NT2/D1 (cell line): Measurements from ENCODE around the gene ZP3.
"Not testable (repeated sequence)": the region's sequence is repeated elsewhere in the genome, so short reads cannot be mapped to it uniquely, and the experiment has no call there.

Experiments used
- SUZ12 ChIP-seq: IDR thresholded peaks from 2 replicates; pipeline ENCODE4 v1.6.1; 2011; ENCODE audit not compliant: insufficient read length, insufficient read depth; ENCODE audit errors: extremely low read depth
- YY1 ChIP-seq: IDR thresholded peaks from 2 replicates; pipeline ENCODE4 v1.6.1; 2011; ENCODE audit not compliant: insufficient read length, insufficient read depth
- ZNF274 ChIP-seq: IDR thresholded peaks from 2 replicates; pipeline ENCODE4 v1.6.1; 2011; ENCODE audit warnings: mild to moderate bottlenecking, low read depth, low read length

GRCh38 chr7:76464959-76465358, 40.2 kb downstream of the ZP3 start:
- not testable (repeated sequence) for TF ChIP-seq ZNF274, YY1, SUZ12
